KMS-11 (cell line): ENCODE measurements around the gene KDM2B.

Source experiments
- H2AFZ ChIP-seq: fragments of 200-600 bp; sonication (generic); 2 replicates; pipeline ENCODE4 v1.6.1; 2016; ENCODE audit warnings: antibody characterized with exemption, mixed run types, low read depth
- H3K27ac ChIP-seq: fragments of 200-600 bp; sonication (generic); 2 replicates; pipeline ENCODE4 v1.6.1; 2016; ENCODE audit warnings: mild to moderate bottlenecking, mixed run types
- H3K27me3 ChIP-seq: fragments of 200-600 bp; sonication (generic); 2 replicates; pipeline ENCODE4 v1.6.1; 2017; ENCODE audit warnings: mild to moderate bottlenecking, low read depth, mixed run types, moderate library complexity; ENCODE audit not compliant: insufficient read depth
- H3K36me3 ChIP-seq: fragments of 200-600 bp; sonication (generic); 2 replicates; pipeline ENCODE4 v1.6.1; 2017; ENCODE audit warnings: mild to moderate bottlenecking, mixed run types; ENCODE audit not compliant: insufficient read depth
- H3K4me1 ChIP-seq: fragments of 200-600 bp; sonication (generic); 2 replicates; pipeline ENCODE4 v1.6.1; 2016; ENCODE audit warnings: mild to moderate bottlenecking, low read depth, mixed run types; ENCODE audit not compliant: poor library complexity, severe bottlenecking
- H3K4me2 ChIP-seq: fragments of 200-600 bp; sonication (generic); 2 replicates; pipeline ENCODE4 v1.7.0; 2016; ENCODE audit warnings: mild to moderate bottlenecking, mixed run types
- H3K4me3 ChIP-seq: fragments of 200-600 bp; sonication (generic); IDR thresholded peaks from 2 replicates; pipeline ENCODE4 v1.6.1; 2017; ENCODE audit warnings: low read depth, low read length, mixed read lengths; ENCODE audit not compliant: insufficient read depth
- H3K79me2 ChIP-seq: fragments of 200-600 bp; sonication (generic); 2 replicates; pipeline ENCODE4 v1.6.1; 2016; ENCODE audit warnings: low read depth, mixed run types; ENCODE audit not compliant: insufficient read depth
- H3K9ac ChIP-seq: fragments of 200-600 bp; sonication (generic); 2 replicates; pipeline ENCODE4 v1.6.1; 2016; ENCODE audit warnings: mild to moderate bottlenecking, mixed run types
- H4K20me1 ChIP-seq: fragments of 200-600 bp; sonication (generic); 2 replicates; pipeline ENCODE4 v1.6.1; 2016; ENCODE audit warnings: mild to moderate bottlenecking, mixed run types; ENCODE audit not compliant: insufficient read depth
- TF ChIP-seq, protein P1 (sequence below): fragments of 200-600 bp; sonication (generic); conservative IDR thresholded peaks from 2 replicates; pipeline ENCODE4 v1.6.1; 2017; ENCODE audit warnings: low read depth, mild to moderate bottlenecking, antibody characterized with exemption, low read length, moderate library complexity, mixed read lengths

Gene KDM2B

DNA sequence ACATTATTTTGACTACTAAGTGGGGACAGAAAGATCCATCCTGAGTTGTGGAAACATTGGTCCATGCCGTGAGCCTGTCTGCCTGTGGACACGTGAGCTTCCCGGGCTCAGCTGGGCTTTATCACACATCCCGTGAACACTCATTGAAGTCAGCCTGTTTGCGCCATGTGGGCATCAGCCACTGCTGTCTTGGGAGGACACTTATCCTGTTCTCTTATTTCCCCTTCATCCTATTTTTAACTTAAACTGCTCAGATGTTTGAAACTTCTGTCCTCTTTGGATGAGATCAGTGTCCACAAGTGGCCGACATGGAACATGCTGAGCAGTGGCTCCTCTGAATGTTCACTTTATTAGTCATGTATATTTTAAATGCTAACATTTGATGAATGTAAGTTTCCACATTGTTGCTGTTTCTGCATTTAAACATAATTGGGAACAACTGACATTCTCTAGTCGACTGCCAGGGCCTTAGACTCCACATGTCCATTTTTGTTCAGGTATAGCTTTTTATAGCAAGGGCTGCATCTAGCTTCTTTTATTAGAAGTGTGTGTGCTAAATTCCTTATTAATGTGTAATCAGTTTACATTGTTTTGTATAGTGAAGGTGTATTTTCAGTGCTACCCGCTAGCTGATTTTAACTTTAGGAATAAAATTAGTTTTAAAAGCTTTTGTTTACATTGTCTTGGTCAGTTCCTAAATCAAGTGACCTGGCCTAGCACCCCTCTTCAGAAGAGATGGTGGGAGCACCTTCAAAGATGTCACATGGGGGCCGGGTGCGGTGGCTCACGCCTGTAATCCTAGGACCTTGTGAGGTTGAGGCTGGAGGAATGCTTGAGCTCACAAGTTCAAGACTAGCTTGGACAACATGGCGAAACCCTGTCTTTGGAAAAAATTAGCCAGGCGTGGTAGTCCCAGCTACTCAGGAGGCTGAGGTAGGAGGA, 156.9 kb downstream of the KDM2B start:
- no peak overlapping the region for H3K27ac ChIP-seq
- no peak overlapping the region for H3K4me3 ChIP-seq
- no peaks in the 10 kb centered on the region for H4K20me1 ChIP-seq
- no peaks in the 10 kb centered on the region for H3K79me2 ChIP-seq
- H3K4me1 ChIP-seq, result no peaks in the 10 kb centered on the region
- H3K27me3 ChIP-seq, result no peaks in the 10 kb centered on the region
- no peak overlapping the region for H3K9ac ChIP-seq
- H2AFZ ChIP-seq, result no peak overlapping the region
- no peak overlapping the region for H3K4me2 ChIP-seq
- TF ChIP-seq, protein P1, sequence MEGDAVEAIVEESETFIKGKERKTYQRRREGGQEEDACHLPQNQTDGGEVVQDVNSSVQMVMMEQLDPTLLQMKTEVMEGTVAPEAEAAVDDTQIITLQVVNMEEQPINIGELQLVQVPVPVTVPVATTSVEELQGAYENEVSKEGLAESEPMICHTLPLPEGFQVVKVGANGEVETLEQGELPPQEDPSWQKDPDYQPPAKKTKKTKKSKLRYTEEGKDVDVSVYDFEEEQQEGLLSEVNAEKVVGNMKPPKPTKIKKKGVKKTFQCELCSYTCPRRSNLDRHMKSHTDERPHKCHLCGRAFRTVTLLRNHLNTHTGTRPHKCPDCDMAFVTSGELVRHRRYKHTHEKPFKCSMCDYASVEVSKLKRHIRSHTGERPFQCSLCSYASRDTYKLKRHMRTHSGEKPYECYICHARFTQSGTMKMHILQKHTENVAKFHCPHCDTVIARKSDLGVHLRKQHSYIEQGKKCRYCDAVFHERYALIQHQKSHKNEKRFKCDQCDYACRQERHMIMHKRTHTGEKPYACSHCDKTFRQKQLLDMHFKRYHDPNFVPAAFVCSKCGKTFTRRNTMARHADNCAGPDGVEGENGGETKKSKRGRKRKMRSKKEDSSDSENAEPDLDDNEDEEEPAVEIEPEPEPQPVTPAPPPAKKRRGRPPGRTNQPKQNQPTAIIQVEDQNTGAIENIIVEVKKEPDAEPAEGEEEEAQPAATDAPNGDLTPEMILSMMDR, result no peak
- 0 out of 2 replicates have a peak, but pooled peaks cover 5% of the 10 kb centered on the region for H3K36me3 ChIP-seq

DNA sequence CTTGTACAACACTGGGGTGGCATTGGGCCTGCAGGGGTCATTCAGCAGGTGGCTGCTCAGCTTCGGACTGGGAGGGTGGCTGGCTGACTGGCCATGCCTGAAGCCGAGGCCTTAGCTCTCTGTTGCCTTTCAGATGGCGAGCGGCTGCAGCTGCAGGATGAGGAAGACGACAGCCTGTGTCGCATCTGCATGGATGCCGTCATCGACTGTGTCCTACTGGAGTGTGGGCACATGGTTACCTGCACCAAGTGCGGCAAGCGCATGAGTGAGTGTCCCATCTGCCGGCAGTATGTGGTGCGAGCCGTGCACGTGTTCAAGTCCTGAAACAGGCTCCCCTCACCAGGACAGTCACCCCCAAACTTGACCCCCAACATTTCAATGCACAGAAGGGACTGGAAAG, 157.6 kb downstream of the KDM2B start:
- Histone ChIP-seq H3K9ac (no peak overlapping the region), H3K4me3 (no peak overlapping the region), H3K4me2 (no peak overlapping the region), H3K79me2 (no peaks in the 10 kb centered on the region), H3K27ac (no peak overlapping the region), H2AFZ (no peak overlapping the region), H4K20me1 (no peaks in the 10 kb centered on the region), H3K36me3 (0 out of 2 replicates have a peak, but pooled peaks cover 5% of the 10 kb centered on the region), H3K4me1 (no peaks in the 10 kb centered on the region), H3K27me3 (no peaks in the 10 kb centered on the region)
- TF ChIP-seq, protein P1, result no peak

DNA sequence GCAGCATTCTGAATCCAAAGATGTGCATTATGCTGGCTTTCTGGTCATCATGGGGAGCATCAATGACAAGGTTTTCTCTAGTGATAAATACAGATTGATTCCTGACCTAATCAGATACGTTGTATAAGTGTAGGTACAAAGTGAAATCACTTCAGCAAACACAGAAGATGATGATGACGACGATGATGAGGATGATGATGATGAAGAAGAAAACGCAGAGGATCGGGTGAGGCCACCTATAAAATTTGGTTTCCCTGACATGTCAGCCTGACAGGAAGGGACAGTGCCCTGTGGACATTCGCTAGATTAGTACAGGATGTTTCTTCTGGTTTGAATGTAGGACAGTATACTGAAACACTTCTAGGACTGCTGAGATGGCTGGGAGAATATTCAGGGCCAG, 160.7 kb downstream of the KDM2B start:
- no peak overlapping the region for H2AFZ ChIP-seq
- no peak overlapping the region for H3K4me3 ChIP-seq
- H3K27ac ChIP-seq, result no peak overlapping the region
- no peaks in the 10 kb centered on the region for H4K20me1 ChIP-seq
- H3K9ac ChIP-seq, result no peak overlapping the region
- no peaks in the 10 kb centered on the region for H3K27me3 ChIP-seq
- H3K4me1 ChIP-seq, result no peaks in the 10 kb centered on the region
- H3K79me2 ChIP-seq, result no peaks in the 10 kb centered on the region
- H3K4me2 ChIP-seq, result no peak overlapping the region
- TF ChIP-seq, protein P1, result no peak
- H3K36me3 ChIP-seq, result 0 out of 2 replicates have a peak, but pooled peaks cover 5% of the 10 kb centered on the region

- no peak overlapping the region for H2AFZ ChIP-seq
- TF ChIP-seq, protein P1, result no peak
- no peaks in the 10 kb centered on the region for H3K27me3 ChIP-seq
- H3K27ac ChIP-seq, result no peak overlapping the region
- H3K9ac ChIP-seq, result no peak overlapping the region
- H3K4me1 ChIP-seq, result no peaks in the 10 kb centered on the region
- no peaks in the 10 kb centered on the region for H4K20me1 ChIP-seq
- no peak overlapping the region for H3K4me3 ChIP-seq
- H3K4me2 ChIP-seq, result no peak overlapping the region
- no peaks in the 10 kb centered on the region for H3K79me2 ChIP-seq
- H3K36me3 ChIP-seq, result 0 out of 2 replicates have a peak, but pooled peaks cover 5% of the 10 kb centered on the region
These were observed 163.0 kb downstream of the KDM2B start for GRCh38 chr12:121417847-121418246.
